ENCODE measurements around the gene NFATC1. TPM values are rescaled to one million over a fixed set of nuclear protein-coding genes. Genes with fewer than 3 reads are reported as not detected.

The NFATC1 gene
- total RNA-seq, 1 donor = 23.9 TPM

DNA sequence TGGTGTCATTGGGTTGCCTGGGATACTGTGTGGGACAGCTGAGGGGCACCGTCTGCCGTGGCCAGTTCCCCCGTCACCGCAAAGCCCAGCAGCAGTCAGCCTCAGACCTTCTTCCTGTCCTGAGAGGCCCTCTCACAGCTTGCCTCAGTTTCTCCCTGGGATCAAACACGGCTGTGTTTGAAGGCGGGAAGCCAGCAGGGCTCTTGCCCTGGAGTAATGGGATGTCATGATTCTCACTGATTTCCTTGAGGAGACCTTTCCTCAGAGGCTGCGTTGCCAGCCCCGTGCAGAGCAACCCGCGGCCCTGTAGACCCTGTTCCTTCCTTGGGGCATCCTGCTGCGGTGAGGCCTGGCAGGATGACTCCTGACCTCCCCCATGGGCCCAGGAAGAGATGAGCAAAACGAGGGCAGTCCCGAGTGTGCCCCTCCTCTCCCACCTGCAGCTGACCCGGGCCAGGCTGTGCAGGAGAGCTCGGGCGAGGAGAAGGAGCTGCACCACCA, 13.9 kb upstream of the NFATC1 start:
- Histone ChIP-seq H3K27me3 (ENCODE audit: insufficient read depth, low read length) (no peaks in the 10 kb centered on the region), H3K4me1 (ENCODE audit: insufficient read depth, low read length) (peaks cover 6% of the 10 kb centered on the region), H3K9me3 (ENCODE audit: low read depth, low read length) (no peaks in the 10 kb centered on the region), H3K4me3 (ENCODE audit: low read length) (no peak overlapping the region)

DNA sequence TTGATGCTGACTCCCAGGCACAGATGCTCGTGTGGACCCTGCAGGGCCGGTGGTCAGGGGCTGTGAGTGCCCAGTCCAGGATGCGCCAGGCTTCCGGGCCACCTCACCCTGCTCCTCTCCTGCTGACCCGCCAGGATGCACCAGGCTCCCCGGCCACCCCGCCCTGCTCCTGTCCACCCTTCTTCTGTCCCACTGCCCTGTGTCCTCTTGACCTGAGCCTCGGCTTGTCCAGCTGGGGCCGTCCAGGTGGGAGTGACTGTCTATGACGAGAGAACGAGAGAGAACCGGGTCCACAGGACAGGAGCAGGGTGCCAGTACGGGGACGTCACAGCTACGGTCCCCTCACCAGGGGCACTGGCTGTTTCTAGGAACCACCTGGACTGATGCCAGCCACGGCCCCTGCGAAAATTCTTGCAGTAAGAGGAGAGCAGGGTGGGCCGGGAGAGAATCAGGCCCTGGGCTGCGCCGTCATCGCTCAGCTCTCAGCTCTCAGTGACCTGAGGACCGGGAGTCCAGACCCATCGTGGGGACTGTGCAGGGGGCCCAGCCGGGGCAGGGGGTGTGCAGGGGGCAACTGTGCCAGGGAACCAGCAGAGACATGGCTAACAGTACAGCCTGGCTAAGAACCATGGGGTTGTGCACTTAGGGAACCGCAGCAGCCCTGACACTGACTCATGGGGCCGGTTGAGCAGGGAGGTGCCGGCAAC, 12.9 kb upstream of the NFATC1 start:
- H3K4me3 ChIP-seq (ENCODE audit: low read length) = no peak overlapping the region
- H3K27me3 ChIP-seq (ENCODE audit: insufficient read depth, low read length) = no peaks in the 10 kb centered on the region
- H3K9me3 ChIP-seq (ENCODE audit: low read depth, low read length) = no peaks in the 10 kb centered on the region
- peaks cover 6% of the 10 kb centered on the region for H3K4me1 ChIP-seq (ENCODE audit: insufficient read depth, low read length)

DNA sequence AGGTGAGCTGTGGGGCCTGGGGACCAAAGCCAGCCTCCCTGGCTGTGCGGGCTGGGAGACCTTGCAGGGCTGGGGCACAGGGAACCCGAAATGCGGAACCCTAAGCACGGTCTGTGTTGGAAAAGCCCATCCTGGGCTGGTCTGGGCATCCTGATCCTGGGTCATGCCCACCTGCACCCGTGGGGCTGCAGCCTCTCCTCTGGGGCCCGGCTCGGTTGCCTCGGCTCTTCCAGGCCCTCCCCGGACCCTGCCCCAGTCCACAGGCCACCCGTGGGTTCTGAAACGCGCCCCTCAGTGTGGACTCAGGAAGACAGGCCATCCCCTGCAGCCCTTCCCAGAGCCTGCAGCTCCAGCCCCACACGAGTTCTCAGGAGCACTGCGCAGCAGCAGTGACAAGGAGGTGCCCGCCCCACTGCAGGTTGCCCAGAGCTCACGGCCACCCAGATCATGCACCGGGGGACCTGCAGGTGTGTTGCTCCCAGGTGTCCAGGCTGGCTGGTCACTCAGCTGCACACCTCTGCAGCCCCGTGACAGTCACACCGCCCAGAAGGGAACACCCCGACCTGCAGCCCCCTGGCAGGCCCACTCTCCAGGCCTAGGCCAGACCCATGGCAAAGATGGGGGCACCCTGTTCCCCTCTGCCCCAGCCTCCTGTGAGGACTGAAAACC, 12.2 kb upstream of the NFATC1 start:
- no peaks in the 10 kb centered on the region for H3K9me3 ChIP-seq (ENCODE audit: low read depth, low read length)
- peaks cover 6% of the 10 kb centered on the region for H3K4me1 ChIP-seq (ENCODE audit: insufficient read depth, low read length)
- H3K27me3 ChIP-seq (ENCODE audit: insufficient read depth, low read length) = peaks cover 5% of the 10 kb centered on the region
- no peak overlapping the region for H3K4me3 ChIP-seq (ENCODE audit: low read length)

DNA sequence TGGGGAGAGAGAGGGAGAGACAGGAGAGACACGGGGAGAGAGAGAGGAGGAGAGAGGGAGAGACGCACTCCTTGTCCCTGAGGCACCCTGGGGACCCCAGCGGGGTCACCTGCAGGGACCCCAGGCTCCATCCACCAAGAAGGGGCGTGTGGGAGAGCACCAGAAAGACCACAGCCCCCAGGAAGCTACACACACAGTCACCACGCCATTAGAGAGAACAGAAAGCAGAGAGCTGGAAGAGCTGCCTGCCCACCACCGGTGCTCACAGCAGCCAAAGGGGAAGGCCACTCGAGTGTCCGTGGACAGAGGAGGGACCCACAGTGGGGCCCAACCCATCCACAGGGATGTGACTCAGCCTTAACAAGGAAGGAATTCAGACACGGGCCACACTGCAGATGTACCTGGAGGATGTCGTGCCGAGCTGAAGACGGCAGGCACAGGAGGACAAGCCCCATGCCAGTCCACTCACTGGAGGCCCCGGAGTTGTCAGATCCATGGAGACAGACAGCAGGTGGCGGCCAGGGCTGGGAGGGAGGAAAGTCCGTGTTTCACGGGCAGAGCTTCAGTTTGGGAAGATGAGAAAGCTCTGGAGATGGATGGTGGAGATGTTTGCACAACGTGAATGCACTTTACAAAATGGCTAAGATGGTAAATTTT, 11.5 kb upstream of the NFATC1 start:
- Histone ChIP-seq H3K9me3 (ENCODE audit: low read depth, low read length) (no peaks in the 10 kb centered on the region), H3K4me3 (ENCODE audit: low read length) (no peak overlapping the region), H3K4me1 (ENCODE audit: insufficient read depth, low read length) (peaks cover 1% of the 10 kb centered on the region), H3K27me3 (ENCODE audit: insufficient read depth, low read length) (peaks cover 10% of the 10 kb centered on the region)

DNA sequence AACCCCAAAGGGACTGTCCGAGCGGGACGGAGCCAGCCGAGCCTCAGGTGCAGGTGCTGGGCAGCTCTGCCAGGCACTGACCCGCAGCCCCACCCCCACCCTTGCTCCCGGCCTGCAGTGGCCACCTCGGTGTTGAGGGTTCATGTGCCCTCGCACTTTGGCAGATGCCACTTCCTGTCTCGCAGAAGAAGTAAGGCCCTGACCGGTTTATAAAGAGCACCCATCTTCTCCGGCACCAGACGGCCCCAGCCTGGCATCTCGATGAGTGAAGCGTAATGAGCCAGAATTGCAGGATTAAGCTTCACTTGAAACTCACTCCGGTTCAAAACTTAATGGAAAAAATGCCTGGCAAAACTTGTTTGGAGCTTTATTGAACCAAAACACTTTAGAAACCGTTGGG, 10.9 kb upstream of the NFATC1 start:
- no peak overlapping the region for H3K4me3 ChIP-seq (ENCODE audit: low read length)
- H3K9me3 ChIP-seq (ENCODE audit: low read depth, low read length) = no peaks in the 10 kb centered on the region
- H3K4me1 ChIP-seq (ENCODE audit: insufficient read depth, low read length) = no peaks in the 10 kb centered on the region
- peaks cover 15% of the 10 kb centered on the region for H3K27me3 ChIP-seq (ENCODE audit: insufficient read depth, low read length)

DNA sequence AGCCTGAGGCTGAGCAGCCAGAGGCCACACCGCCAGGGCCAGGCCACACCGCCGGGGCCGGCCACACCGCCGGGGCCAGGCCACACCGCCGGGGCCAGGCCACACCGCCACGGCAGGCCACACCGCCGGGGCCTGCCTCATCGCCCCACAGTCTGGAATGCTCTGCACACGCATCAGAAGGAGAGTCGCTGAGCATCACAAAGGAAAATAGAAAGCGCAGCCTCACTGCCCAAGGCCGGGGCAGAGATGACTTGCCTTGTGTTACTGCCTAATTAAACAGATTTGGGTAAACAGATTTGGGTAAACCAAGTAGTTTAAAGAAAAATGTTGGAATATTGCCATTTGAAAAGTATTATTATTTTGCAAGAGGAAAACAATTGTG, 10.4 kb upstream of the NFATC1 start:
- Histone ChIP-seq H3K4me3 (ENCODE audit: low read length) (no peak overlapping the region), H3K27me3 (ENCODE audit: insufficient read depth, low read length) (peaks cover 19% of the 10 kb centered on the region), H3K4me1 (ENCODE audit: insufficient read depth, low read length) (no peaks in the 10 kb centered on the region), H3K9me3 (ENCODE audit: low read depth, low read length) (no peaks in the 10 kb centered on the region)

DNA sequence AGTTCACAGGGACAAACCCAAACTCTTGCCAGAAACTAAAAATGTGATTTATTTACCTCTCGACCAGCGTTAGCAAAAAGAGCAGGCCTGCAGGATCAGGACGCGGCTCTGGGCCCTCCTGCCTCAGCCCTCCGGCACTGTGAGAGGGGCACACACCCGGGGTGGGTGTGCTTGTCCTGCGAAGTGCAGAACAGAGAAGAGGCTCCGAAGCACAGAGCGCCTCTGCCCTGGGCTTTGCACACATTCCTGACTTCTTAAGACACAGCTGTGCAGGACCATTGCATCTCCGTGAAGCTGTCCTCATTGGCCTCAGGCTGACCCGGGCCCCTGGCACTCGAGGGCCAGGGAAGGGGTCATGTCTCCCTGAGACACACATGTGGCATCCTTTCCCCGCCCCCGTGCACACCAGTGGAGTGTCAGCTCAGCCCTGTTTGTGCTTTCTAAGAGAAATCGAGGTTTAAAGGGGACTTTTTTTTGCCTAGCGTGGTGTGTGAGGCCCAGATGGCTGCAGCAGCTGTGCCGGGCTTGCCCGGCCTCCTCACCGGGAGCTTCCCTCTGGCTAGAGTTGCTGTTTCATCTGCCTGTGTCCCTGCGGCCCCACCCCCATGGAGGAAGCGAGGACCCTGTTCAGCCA, 9.9 kb upstream of the NFATC1 start:
- no peaks in the 10 kb centered on the region for H3K4me1 ChIP-seq (ENCODE audit: insufficient read depth, low read length)
- peaks cover 24% of the 10 kb centered on the region for H3K27me3 ChIP-seq (ENCODE audit: insufficient read depth, low read length)
- H3K4me3 ChIP-seq (ENCODE audit: low read length) = no peak overlapping the region
- H3K9me3 ChIP-seq (ENCODE audit: low read depth, low read length) = no peaks in the 10 kb centered on the region

DNA sequence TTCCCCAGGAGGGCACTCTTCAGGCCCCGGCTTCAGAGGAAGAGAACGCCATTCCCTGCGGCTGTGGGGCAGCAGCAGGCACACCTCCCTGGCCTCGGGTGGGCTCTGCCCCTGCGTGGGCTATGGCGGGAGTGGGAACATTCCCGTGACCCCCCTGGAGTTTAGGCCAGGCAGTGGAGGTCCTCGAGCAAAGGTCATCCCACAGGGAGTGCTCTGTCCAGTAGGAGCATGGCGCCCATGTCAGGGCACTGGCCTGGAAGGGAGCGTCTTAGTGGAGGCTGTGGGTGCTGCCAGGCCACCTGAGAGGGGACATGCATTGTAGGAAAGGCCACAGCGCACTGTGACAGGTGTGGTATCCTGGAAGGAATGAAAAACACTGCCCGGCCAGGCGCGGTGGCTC, 9.2 kb upstream of the NFATC1 start:
- Histone ChIP-seq H3K4me1 (ENCODE audit: insufficient read depth, low read length) (no peaks in the 10 kb centered on the region), H3K4me3 (ENCODE audit: low read length) (no peak overlapping the region), H3K27me3 (ENCODE audit: insufficient read depth, low read length) (peaks cover 29% of the 10 kb centered on the region), H3K9me3 (ENCODE audit: low read depth, low read length) (no peaks in the 10 kb centered on the region)

DNA sequence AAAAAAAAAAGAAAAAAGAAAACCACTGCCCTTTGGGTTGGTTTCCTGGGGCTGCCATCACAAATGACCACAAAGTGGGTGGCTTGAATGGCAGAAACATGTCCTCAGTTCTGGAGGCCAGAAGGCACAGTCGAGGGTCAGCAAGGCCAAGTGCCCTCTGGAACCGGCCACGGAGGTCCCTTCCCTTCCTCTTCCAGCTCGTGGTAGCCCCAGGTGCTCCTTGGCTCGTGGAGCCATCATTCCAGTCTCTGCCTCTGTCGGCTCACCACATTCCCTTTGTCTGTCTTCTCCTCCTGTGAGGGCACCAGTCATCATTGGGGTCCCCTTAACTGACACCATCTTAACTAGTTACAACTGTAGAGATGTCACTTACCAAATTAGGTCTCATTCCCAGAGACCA, 8.5 kb upstream of the NFATC1 start:
- Histone ChIP-seq H3K4me1 (ENCODE audit: insufficient read depth, low read length) (no peaks in the 10 kb centered on the region), H3K9me3 (ENCODE audit: low read depth, low read length) (no peaks in the 10 kb centered on the region), H3K27me3 (ENCODE audit: insufficient read depth, low read length) (peaks cover 33% of the 10 kb centered on the region), H3K4me3 (ENCODE audit: low read length) (no peak overlapping the region)

DNA sequence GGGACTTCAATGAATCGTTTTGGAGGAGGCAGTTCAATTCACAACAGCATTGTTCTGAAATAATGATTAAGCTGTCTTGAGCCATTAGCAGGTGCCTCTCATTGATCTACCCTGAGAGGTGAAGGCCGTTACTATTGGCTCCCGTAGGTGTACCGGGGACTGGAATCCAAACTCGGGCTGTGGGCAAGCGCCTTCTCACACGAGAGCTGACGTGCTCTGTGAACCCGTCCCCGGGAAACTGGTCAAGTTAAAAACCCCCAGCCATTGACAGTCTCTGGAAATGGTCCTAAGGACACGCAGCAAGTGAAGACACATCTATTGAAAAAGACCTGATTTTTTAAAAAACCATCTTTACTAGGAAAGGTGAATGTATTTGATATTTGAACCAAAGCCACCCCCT, 8.1 kb upstream of the NFATC1 start:
- peaks cover 37% of the 10 kb centered on the region for H3K27me3 ChIP-seq (ENCODE audit: insufficient read depth, low read length)

DNA sequence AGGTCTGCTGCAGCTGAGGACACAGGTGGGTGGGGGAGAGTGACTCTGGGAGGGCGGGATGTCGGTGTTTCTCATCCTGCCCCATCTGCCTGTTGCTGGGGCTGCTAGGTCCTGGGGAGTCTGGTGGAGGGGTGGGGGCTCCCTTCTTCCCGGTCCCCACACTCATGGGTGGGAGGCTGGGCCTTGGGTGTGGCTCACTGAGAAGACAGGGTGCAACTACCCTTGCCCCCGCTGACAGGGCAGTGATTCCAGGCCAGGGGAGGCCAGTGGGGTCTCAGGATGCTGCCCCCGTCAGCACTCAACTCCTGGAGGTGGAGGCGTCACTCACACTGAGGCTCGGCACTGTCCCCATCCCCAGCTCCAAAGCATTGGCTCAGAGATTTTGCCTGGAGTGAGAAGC, 7.7 kb upstream of the NFATC1 start:
- Histone ChIP-seq H3K4me3 (ENCODE audit: low read length) (no peak overlapping the region), H3K27me3 (ENCODE audit: insufficient read depth, low read length) (peaks cover 42% of the 10 kb centered on the region), H3K4me1 (ENCODE audit: insufficient read depth, low read length) (peaks cover 4% of the 10 kb centered on the region), H3K9me3 (ENCODE audit: low read depth, low read length) (no peaks in the 10 kb centered on the region)

More for the DNA sequence above, 8.1 kb upstream of the NFATC1 start:
- H3K4me1 ChIP-seq (ENCODE audit: insufficient read depth, low read length) = peaks cover under 1% of the 10 kb centered on the region
- no peak overlapping the region for H3K4me3 ChIP-seq (ENCODE audit: low read length)
- H3K9me3 ChIP-seq (ENCODE audit: low read depth, low read length) = no peaks in the 10 kb centered on the region

DNA sequence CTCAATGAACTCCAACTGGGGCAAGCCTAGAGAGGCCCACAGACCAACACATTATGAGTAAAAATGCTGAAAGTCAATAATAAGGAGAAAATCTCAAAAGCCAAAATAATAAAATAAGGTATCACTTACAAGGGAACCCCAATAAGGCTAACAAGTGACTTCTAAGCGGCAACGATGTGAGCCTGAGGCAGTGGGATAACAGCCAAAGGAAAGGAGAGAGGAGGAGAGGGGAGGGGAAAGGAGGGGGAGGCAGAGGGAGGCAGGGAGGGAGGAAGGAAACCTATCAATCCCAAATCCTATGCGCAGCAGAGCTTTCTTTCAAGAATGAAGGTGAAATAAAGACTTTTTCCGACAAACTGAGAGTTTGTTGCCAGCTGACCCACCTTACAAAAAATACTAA, 6.0 kb upstream of the NFATC1 start:
- Histone ChIP-seq H3K9me3 (ENCODE audit: low read depth, low read length) (no peaks in the 10 kb centered on the region), H3K27me3 (ENCODE audit: insufficient read depth, low read length) (peaks cover 49% of the 10 kb centered on the region), H3K4me1 (ENCODE audit: insufficient read depth, low read length) (peaks cover 18% of the 10 kb centered on the region), H3K4me3 (ENCODE audit: low read length) (no peak overlapping the region)

DNA sequence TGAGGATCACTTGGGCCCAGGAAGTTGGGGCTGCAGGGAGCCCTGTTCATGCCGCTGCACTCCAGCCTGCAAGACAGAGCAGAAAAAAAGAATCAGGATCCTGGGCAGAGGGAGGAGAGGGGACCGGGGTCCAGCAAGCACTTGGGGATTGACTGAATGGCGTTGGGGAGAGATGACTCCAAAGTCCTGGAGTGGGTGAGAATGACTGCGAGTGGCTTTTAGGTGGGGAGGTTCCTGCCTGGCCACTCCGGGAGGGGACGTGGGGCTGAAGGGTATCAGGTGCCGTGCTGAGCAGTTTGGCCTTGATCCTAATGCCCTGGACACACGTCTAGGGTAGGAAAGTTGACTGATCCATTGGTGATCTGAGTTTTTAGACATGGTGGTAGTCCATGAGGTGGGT, 3.5 kb upstream of the NFATC1 start:
- Histone ChIP-seq H3K4me1 (ENCODE audit: insufficient read depth, low read length) (peaks cover 28% of the 10 kb centered on the region), H3K4me3 (ENCODE audit: low read length) (no peak overlapping the region), H3K27me3 (ENCODE audit: insufficient read depth, low read length) (peaks cover 58% of the 10 kb centered on the region), H3K9me3 (ENCODE audit: low read depth, low read length) (no peaks in the 10 kb centered on the region)

DNA sequence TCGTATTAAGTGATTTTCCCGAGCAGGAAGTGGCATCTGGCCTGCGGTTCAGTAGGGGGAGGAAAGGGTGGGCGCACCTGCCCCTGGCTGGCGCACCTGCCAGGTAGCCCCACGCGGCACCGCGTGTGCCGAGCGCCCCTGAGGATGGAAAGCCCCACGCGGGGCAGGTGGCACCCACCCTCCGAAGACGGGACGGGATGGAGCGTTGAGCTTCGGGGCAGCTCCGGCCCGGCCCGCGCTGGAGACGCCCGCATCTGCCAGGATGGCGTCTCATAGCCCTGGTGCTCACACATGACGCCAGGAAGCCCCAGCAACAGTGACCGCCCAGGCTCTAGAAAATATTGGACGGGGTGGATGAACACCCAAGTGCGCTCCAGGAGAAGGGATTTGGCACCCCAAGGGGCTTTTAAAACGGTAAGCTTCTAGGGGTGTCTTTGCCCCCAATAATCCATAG, 2.5 kb upstream of the NFATC1 start:
- Histone ChIP-seq H3K9me3 (ENCODE audit: low read depth, low read length) (no peaks in the 10 kb centered on the region), H3K4me3 (ENCODE audit: low read length) (peak overlapping the region; percentile 37), H3K4me1 (ENCODE audit: insufficient read depth, low read length) (peaks cover 34% of the 10 kb centered on the region), H3K27me3 (ENCODE audit: insufficient read depth, low read length) (peaks cover 57% of the 10 kb centered on the region)

Data from mononuclear cell (primary cell).